ENCODE data around the gene C16orf78. TPM values are rescaled to one million over a fixed set of nuclear protein-coding genes. Genes with fewer than 3 reads are reported as not detected.

The C16orf78 gene
- total and polyA plus RNA-seq, 2 donors (not counting 1 experiment from before 2014, with no cell fraction given): not detected

GRCh38 chr16:49431040-49431439 lies 57.4 kb downstream of the C16orf78 start:
- no peak for DNase-seq
- peaks cover 0 to 4% (median 0%) of the 10 kb centered on the region in 3 donors for H3K9me3 ChIP-seq (ENCODE audit: control extremely low read depth in 1 of 3, control insufficient read depth in 2 of 3, insufficient read depth in 1 of 3, low read length in 2 of 3)
- H3K36me3 ChIP-seq (replicated peaks in 1 of 2; ENCODE audit: control extremely low read depth in 1 of 2, control insufficient read depth in 1 of 2, extremely low read depth in 1 of 2, insufficient read depth in 2 of 2, low read length in 1 of 2): no peaks in the 10 kb centered on the region
- H3K9me3 Mint-ChIP-seq (ENCODE audit: insufficient read depth): peaks cover 7% of the 10 kb centered on the region
- H3K4me3 Mint-ChIP-seq: no peak overlapping the region
- no peak overlapping the region for H3K4me3 ChIP-seq (ENCODE audit: control extremely low read depth in 1 of 5, extremely low read depth in 1 of 5, insufficient read depth in 1 of 5, low read depth in 2 of 5, low read length in 4 of 5)
- peaks cover 16% of the 10 kb centered on the region for H3K27me3 Mint-ChIP-seq
- no peak overlapping the region for H3K9ac ChIP-seq (ENCODE audit: low read length)
- ATAC-seq (ENCODE audit: low read depth): no peak
- no peak overlapping the region for H2AFZ ChIP-seq (ENCODE audit: insufficient read depth, low read depth, low read length, poor library complexity, severe bottlenecking)
- H3K4me1 ChIP-seq (ENCODE audit: control insufficient read depth in 2 of 2, insufficient read depth in 2 of 2, low read length in 2 of 2): no peaks in the 10 kb centered on the region
- POLR2A ChIA-PET: no interaction called here
- no peak overlapping the region for H3K27ac ChIP-seq (ENCODE audit: low read length in 2 of 2)
- intact Hi-C loops (cut with micrococcal nuclease): no loop called here
- TF ChIP-seq, protein P1, sequence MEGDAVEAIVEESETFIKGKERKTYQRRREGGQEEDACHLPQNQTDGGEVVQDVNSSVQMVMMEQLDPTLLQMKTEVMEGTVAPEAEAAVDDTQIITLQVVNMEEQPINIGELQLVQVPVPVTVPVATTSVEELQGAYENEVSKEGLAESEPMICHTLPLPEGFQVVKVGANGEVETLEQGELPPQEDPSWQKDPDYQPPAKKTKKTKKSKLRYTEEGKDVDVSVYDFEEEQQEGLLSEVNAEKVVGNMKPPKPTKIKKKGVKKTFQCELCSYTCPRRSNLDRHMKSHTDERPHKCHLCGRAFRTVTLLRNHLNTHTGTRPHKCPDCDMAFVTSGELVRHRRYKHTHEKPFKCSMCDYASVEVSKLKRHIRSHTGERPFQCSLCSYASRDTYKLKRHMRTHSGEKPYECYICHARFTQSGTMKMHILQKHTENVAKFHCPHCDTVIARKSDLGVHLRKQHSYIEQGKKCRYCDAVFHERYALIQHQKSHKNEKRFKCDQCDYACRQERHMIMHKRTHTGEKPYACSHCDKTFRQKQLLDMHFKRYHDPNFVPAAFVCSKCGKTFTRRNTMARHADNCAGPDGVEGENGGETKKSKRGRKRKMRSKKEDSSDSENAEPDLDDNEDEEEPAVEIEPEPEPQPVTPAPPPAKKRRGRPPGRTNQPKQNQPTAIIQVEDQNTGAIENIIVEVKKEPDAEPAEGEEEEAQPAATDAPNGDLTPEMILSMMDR (IDR thresholded peaks at IDR 0.05): no peak
- H3K4me2 ChIP-seq (replicated peaks; ENCODE audit: low read depth, low read length, poor library complexity, severe bottlenecking): no peak overlapping the region
- no peaks in the 10 kb centered on the region for H4K20me1 ChIP-seq (ENCODE audit: control insufficient read depth, insufficient read depth, low read length, poor library complexity, severe bottlenecking)
- CTCF ChIA-PET: no interaction called here
- no peaks in the 10 kb centered on the region for H3K79me2 ChIP-seq (ENCODE audit: control insufficient read depth, insufficient read depth, low read length)
- H3K27me3 ChIP-seq (replicated peaks in 1 of 4; ENCODE audit: control extremely low read depth in 1 of 4, control insufficient read depth in 3 of 4, insufficient read depth in 4 of 4, low read length in 3 of 4): no peaks in the 10 kb centered on the region
- WGBS (ENCODE audit: insufficient coverage): 92% methylated on average over 8 of the region's 9 CpGs
- H3K4me1 Mint-ChIP-seq: no peaks in the 10 kb centered on the region
- H3K27ac Mint-ChIP-seq: no peak overlapping the region

- WGBS (ENCODE audit: insufficient coverage): 95% methylated on average over 11 of the region's 11 CpGs
- TF ChIP-seq, protein P1 (IDR thresholded peaks at IDR 0.05): no peak
- no peak for TF ChIP-seq EZH2 (IDR thresholded peaks at IDR 0.05; ENCODE audit: borderline replicate concordance, insufficient read depth, low read depth, low read length, poor library complexity, severe bottlenecking)
- Mint-ChIP-seq H3K4me3 (no peak overlapping the region), H3K9me3 (ENCODE audit: insufficient read depth) (peaks cover 7% of the 10 kb centered on the region), H3K4me1 (no peaks in the 10 kb centered on the region), H3K27ac (no peak overlapping the region), H3K27me3 (peaks cover 18% of the 10 kb centered on the region)
- H2AFZ ChIP-seq (ENCODE audit: insufficient read depth, low read depth, low read length, poor library complexity, severe bottlenecking): no peak overlapping the region
- H3K79me2 ChIP-seq (ENCODE audit: control insufficient read depth, insufficient read depth, low read length): no peaks in the 10 kb centered on the region
- CTCF ChIA-PET: no interaction called here
- H3K27ac ChIP-seq (ENCODE audit: low read length in 2 of 2): no peak overlapping the region
- H3K27me3 ChIP-seq (replicated peaks in 1 of 4; ENCODE audit: control extremely low read depth in 1 of 4, control insufficient read depth in 3 of 4, insufficient read depth in 4 of 4, low read length in 3 of 4): no peaks in the 10 kb centered on the region
- POLR2A ChIA-PET: no interaction called here
- ATAC-seq (ENCODE audit: low read depth) (no peak), DNase-seq (no peak)
- H3K9me3 ChIP-seq (ENCODE audit: control extremely low read depth in 1 of 3, control insufficient read depth in 2 of 3, insufficient read depth in 1 of 3, low read length in 2 of 3): peaks cover 0 to 4% (median 0%) of the 10 kb centered on the region in 3 donors
- H3K4me2 ChIP-seq (replicated peaks; ENCODE audit: low read depth, low read length, poor library complexity, severe bottlenecking): no peak overlapping the region
- H3K4me3 ChIP-seq (ENCODE audit: control extremely low read depth in 1 of 5, extremely low read depth in 1 of 5, insufficient read depth in 1 of 5, low read depth in 2 of 5, low read length in 4 of 5): no peak overlapping the region
- H3K36me3 ChIP-seq (replicated peaks in 1 of 2; ENCODE audit: control extremely low read depth in 1 of 2, control insufficient read depth in 1 of 2, extremely low read depth in 1 of 2, insufficient read depth in 2 of 2, low read length in 1 of 2): no peaks in the 10 kb centered on the region
- no peak overlapping the region for H3K9ac ChIP-seq (ENCODE audit: low read length)
- H4K20me1 ChIP-seq (ENCODE audit: control insufficient read depth, insufficient read depth, low read length, poor library complexity, severe bottlenecking): no peaks in the 10 kb centered on the region
- intact Hi-C loops (cut with micrococcal nuclease): no loop called here
- no peaks in the 10 kb centered on the region for H3K4me1 ChIP-seq (ENCODE audit: control insufficient read depth in 2 of 2, insufficient read depth in 2 of 2, low read length in 2 of 2)
Observed at GRCh38 chr16:49431591-49432290, 58.1 kb downstream of the C16orf78 start.

Measured in B cell (primary cell).